ENCODE measurements around the gene MORC1.

Gene MORC1

GRCh38 chr3:108936924-108937689 is 180.8 kb downstream of the MORC1 start:
- no peak for DNase-seq

GRCh38 chr3:108931035-108931434 is 186.9 kb downstream of the MORC1 start:
- DNase-seq, result no peak

DNA sequence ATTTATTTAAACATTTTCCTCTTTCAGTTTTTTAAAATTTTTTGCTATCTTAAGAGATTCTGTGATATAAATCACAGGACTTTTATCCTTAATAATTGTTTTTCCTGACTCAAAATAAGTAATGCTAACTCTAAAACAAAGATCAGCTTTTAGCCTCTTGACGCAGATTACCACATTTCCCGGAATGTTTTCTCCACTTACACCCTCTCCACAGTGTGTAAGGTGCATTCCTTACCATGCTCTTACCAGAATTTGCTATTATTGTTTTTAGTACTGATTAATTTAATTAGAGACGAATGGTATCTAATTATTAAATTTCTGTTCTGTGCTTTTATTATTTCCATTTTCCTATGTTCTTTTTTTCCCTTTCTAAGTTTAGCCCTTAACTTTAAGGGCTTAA is 199.1 kb downstream of the MORC1 start:
- DNase-seq, result no peak

GRCh38 chr3:108914774-108915641 is 202.9 kb downstream of the MORC1 start:
- DNase-seq, result peak; percentile 64

DNA sequence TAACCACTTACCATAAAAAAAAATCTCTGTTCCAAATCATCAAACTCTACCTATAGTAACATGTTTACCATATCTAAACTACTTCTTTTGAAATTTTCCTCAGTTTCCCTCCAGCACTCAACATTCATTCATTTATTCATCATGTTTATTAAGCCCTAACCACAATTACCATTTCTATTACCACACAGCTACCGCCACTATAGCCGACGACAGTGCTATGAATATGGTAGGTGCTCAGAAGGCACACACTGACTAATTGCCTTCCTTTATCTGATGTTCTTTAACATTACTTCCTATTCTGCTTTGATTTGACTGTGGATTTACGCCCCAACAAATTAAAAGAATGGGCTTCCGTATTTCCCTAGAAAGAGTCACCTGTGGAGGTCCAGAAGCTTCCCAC is 208.1 kb downstream of the MORC1 start:
- no peak for DNase-seq
